Upper lobe of right lung (tissue), 1 donor: ENCODE measurements around the gene SLC27A4. TPM values are rescaled to one million over a fixed set of nuclear protein-coding genes. Genes with fewer than 3 reads are reported as not detected.
"Not testable (repeated sequence)": the region's sequence is repeated elsewhere in the genome, so short reads cannot be mapped to it uniquely, and the experiment has no call there.

Source experiments
- ATAC-seq: fragments of 200-7000 bp; cut with Tn5 transposase; one replicate; pipeline ENCODE4 v1.9.1; 2020; ENCODE audit warnings: mild to moderate bottlenecking, moderate library complexity
- DNase-seq: peaks from one replicate; pipeline ENCODE4 v3.0.0-alpha.2; 2020
- H3K27ac ChIP-seq: fragments of 200-600 bp; one replicate; pipeline ENCODE4 v1.8.0; 2022
- H3K27me3 ChIP-seq: fragments of 200-600 bp; one replicate; pipeline ENCODE4 v1.8.0; 2022; ENCODE audit warnings: mild to moderate bottlenecking
- H3K36me3 ChIP-seq: fragments of 200-600 bp; one replicate; pipeline ENCODE4 v1.8.0; 2022
- H3K4me1 ChIP-seq: fragments of 200-600 bp; one replicate; pipeline ENCODE4 v1.8.0; 2022
- H3K4me3 ChIP-seq: fragments of 200-600 bp; one replicate; pipeline ENCODE4 v1.8.0; 2022; ENCODE audit warnings: mild to moderate bottlenecking
- H3K9me3 ChIP-seq: fragments of 200-600 bp; one replicate; pipeline ENCODE4 v1.8.0; 2022
- intact Hi-C: fragments of 100-400 bp; cut with DNase I; formaldehyde crosslinking; loops from one replicate; pipeline ENCODE4 v1.11.0; 2022
- total RNA-seq: library from RNA; stranded (reverse); fragmentation: NEBNext Ultra II Directional; extraction: Animal tissue kit (Norgen Biotek cat#: 25700); gene quantifications from one replicate; pipeline ENCODE4 v1.2.1, GENCODE V29; 2021
- TF ChIP-seq, protein P1 (sequence below): fragments of 200-600 bp; IDR thresholded peaks from one replicate; pipeline ENCODE4 v1.8.0; 2022; ENCODE audit warnings: antibody characterized with exemption
- donor health status: DM: no; HTN: yes; CAD: no; lungs with severe emphysema.

Gene SLC27A4
- total RNA-seq, 1 donor from 2014 or later = 21.4 TPM

DNA sequence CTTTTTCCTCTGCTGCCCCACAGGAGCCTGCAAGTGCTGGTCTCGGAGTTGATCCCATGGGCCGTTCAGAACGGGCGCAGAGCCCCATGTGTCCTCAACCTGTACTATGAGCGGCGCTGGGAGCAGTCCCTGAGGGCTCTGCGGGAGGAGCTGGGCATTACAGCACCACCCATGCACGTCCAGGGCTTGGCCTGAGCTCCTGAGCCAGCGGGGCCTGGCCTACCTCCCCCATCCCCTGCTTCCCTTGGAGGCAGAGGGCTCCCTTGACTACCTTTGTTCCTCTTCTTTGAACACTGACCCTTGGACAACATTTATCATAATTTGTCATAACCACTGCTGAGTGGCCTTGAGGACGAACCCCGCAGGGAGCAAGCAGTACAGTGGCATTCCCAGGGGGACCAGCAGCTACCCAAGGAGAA is 6.9 kb upstream of the SLC27A4 start:
- no peaks in the 10 kb centered on the region for H3K4me1 ChIP-seq
- peaks cover 21% of the 10 kb centered on the region for H3K36me3 ChIP-seq
- H3K27me3 ChIP-seq = no peaks in the 10 kb centered on the region
- no peak for ATAC-seq
- DNase-seq = no peak
- TF ChIP-seq, protein P1, sequence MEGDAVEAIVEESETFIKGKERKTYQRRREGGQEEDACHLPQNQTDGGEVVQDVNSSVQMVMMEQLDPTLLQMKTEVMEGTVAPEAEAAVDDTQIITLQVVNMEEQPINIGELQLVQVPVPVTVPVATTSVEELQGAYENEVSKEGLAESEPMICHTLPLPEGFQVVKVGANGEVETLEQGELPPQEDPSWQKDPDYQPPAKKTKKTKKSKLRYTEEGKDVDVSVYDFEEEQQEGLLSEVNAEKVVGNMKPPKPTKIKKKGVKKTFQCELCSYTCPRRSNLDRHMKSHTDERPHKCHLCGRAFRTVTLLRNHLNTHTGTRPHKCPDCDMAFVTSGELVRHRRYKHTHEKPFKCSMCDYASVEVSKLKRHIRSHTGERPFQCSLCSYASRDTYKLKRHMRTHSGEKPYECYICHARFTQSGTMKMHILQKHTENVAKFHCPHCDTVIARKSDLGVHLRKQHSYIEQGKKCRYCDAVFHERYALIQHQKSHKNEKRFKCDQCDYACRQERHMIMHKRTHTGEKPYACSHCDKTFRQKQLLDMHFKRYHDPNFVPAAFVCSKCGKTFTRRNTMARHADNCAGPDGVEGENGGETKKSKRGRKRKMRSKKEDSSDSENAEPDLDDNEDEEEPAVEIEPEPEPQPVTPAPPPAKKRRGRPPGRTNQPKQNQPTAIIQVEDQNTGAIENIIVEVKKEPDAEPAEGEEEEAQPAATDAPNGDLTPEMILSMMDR = no peak
- no peak overlapping the region for H3K4me3 ChIP-seq
- no peaks in the 10 kb centered on the region for H3K9me3 ChIP-seq
- intact Hi-C loops = no loop called here
- no peak overlapping the region for H3K27ac ChIP-seq

DNA sequence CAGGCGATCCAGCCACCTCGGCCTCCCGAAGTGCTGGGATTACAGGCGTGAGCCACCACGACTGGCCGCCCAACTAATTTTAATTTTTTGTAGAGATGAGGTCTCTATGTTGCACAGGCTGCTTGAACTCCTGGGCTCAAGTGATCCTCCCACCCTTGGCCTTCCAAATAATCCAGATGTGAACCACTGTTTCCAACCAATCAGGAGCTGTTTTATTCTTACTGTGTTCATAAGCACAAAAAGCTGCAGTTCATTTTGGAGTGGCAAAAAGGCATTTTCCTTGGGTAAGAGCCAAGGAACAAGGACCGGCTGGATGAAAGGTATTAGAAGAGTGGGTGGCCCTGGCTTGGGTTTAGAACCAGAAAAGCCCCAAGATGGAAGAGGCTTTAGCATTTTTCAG is 5.2 kb upstream of the SLC27A4 start:
- intact Hi-C loops = no loop called here
- H3K9me3 ChIP-seq = no peaks in the 10 kb centered on the region
- H3K27ac ChIP-seq = no peak overlapping the region
- no peaks in the 10 kb centered on the region for H3K4me1 ChIP-seq
- TF ChIP-seq, protein P1 = no peak
- no peak for DNase-seq
- peaks cover 19% of the 10 kb centered on the region for H3K36me3 ChIP-seq
- no peaks in the 10 kb centered on the region for H3K27me3 ChIP-seq
- no peak for ATAC-seq
- H3K4me3 ChIP-seq = no peak overlapping the region

DNA sequence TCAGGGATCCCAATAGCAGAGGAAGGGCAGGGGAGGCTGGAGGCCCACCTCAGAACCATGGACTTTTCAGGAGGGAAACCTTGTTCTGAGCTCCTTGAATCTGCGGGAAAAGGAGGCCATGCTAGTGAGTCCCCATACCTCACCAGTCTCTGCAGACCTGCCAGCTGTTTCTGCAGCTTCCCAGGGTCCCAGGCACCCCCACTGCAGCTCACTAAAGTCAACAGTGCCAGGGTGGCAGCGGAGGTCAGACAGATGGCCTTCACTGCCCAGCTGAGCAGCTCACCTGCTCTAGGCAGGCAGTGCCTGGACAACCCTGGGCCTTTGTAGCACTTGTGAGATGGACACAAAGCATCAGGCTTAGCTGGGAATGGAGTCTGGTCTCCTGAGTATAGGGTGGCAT is 4.4 kb upstream of the SLC27A4 start:
- Histone ChIP-seq H3K27ac (no peak overlapping the region), H3K27me3 (no peaks in the 10 kb centered on the region), H3K36me3 (peaks cover 19% of the 10 kb centered on the region), H3K4me3 (no peak overlapping the region), H3K9me3 (no peaks in the 10 kb centered on the region), H3K4me1 (peaks cover 2% of the 10 kb centered on the region)
- ATAC-seq (no peak), DNase-seq (no peak)
- intact Hi-C loops = no loop called here
- TF ChIP-seq, protein P1 = no peak

DNA sequence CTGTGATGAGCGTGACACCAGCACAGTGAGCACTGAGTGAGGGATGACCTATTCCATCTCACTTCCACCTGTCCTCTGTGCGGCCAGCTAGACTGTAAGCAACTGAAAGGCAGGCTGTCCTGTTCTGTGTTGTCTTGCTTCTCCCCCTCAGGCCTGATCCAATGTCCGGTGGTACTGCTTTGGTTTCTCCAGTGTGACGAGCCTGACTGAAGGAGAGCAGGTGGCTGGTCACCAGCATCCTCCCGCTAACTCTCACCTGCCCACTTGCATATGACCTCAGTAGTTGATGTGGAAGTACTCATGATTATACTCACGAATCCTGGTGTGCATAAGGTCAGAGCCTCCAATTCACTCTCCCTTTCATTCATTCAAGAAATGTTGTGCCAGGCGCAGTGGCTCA is 2.4 kb upstream of the SLC27A4 start:
- intact Hi-C loops = no loop called here

DNA sequence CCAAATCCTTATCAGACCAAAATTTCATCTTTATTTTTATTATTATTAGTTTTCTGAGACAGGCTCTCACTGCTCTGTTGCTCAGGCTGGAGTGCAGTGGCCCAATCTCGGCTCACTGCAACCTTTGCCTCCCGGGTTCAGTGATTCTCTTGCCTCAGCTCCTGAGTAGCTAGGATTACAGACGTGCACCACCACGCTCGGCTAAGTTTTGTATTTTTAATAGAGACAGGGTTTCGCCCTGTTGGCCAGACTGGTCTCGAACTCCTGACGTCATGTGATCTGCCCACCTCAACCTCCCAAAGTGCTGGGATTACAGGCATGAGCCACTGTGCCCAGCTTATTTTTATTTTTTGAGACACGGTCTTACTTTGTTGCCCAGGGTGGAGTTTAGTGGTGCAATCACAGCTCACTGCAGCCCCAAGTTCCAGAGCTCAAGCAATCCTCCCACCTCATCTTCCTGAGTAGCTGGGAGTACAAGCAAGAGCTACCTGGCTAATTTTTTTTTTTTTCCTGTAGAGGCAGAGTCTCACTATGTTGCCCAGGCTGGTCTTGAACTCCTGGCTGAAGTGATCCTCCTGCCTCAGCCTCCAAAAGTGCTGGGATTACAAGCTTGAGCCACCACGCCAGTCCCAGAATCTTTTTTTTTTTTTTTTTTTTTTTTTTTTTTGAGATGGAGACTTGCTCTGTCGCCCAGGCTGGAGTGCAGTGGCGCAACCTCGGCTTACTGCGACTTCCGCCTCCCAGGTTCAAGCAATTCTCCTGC is 1.3 kb upstream of the SLC27A4 start:
- DNase-seq, ATAC-seq, H3K4me1 ChIP-seq, H3K27ac ChIP-seq, H3K9me3 ChIP-seq, H3K4me3 ChIP-seq, H3K27me3 ChIP-seq, intact Hi-C loops: not testable (repeated sequence)
- H3K36me3 ChIP-seq = peaks cover 14% of the 10 kb centered on the region

More for the DNA sequence above, 2.4 kb upstream of the SLC27A4 start:
- H3K9me3 ChIP-seq = no peaks in the 10 kb centered on the region
- H3K27me3 ChIP-seq = no peaks in the 10 kb centered on the region
- H3K27ac ChIP-seq = no peak overlapping the region
- DNase-seq = no peak
- no peak for ATAC-seq
- no peak overlapping the region for H3K4me3 ChIP-seq
- H3K36me3 ChIP-seq = peaks cover 14% of the 10 kb centered on the region
- peaks cover 4% of the 10 kb centered on the region for H3K4me1 ChIP-seq
- TF ChIP-seq, protein P1 = no peak

DNA sequence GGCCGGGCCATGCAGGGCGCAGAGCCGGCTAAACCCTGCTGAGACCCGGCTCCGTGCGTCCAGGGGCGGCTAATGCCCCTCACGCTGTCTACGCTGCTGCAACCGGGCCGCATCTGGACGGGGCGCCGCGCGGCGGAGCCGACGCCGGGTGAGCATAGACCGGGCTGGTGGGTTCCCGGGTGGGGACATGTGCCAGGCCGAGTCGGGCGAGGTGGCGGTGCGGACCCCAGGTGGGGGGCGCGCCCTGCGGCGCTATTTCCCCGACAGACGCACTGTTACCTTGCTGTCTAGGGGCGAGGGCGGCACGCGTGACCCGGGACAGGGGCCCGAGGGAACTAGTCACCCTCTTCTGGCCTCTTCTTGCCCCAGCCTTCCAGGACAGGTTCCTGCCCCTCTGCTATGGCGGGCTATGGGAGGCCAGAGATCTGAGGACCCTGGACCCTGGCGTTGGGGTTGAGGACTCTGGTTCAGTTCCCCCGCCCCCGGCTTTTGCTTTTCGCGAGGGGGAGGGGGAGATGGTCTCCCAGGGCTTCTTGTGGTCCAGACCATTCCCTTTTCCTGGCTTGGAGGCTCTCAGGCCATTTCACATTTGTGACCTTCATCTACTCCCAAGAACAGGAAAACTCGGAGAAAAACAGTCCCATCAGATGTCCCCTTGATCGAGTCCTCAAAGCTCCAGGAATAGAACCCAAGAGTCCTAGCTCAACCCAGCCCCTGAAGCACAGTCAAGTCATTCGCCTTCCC is 536 bp downstream of the SLC27A4 start:
- Histone ChIP-seq H3K36me3 (peaks cover 31% of the 10 kb centered on the region), H3K27me3 (no peaks in the 10 kb centered on the region), H3K27ac (peak overlapping the region; percentile 70), H3K4me1 (peaks cover 4% of the 10 kb centered on the region), H3K4me3 (peak overlapping the region; percentile 91), H3K9me3 (no peaks in the 10 kb centered on the region)
- ATAC-seq = peak; percentile 7
- intact Hi-C loops = loop anchor here (10.0 kb wide), 1 partner anchor 46 kb away; no protein-coding TSS in a partner anchor
- TF ChIP-seq, protein P1 = no peak
- no peak for DNase-seq
